ENCODE data around the gene KIF26B. TPM values are rescaled to one million over a fixed set of nuclear protein-coding genes. Genes with fewer than 3 reads are reported as not detected.

The KIF26B gene
- total and polyA plus RNA-seq, 2 experiments from 2014 or later, result 0.03 to 0.76 TPM

DNA sequence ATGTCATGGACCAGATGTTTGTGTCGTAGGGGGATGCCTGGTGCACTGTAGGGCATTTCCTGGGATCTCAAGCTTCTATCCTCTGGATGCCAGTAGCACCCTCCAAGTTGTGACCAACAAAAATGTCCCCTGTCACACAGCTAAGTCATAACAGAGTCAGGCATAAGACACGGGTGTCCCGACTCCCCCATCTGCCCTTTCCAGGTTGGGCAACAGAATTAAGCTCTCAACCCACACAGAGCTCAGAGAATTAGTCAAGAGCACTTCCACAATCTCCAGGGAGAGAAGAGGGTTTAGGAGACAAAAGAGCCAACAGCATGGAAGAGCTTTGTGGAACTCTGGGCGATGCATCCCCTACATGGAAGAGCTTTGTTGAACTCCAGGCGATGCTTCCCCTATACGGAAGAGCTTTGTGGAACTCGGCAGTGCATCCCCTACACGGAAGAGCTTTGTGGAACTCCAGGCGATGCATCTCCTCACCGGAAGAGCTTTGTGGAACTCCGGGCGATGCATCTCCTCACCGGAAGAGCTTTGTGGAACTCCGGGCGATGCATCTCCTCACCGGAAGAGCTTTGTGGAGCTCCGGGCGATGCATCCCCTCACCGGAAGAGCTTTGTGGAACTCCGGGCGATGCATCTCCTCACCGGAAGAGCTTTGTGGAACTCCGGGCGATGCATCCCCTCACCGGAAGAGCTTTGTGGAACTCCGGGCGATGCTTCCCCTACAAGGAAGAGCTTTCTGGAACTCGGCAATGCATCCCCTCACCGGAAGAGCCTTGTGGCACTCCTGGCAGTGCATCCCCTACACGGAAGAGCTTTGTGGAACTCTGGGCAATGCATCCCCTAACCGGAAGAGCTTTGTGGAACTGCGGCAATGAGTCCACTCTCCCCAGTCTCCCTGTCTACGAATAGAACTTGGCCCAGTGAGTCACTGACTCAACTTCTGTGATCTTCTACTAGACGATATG lies 422.7 kb downstream of the KIF26B start (continued):
- TF ChIP-seq ZNF462 (CRISPR knock-in tag; IDR thresholded peaks at IDR 0.05) (no peak), CREB1 (CRISPR knock-in tag; IDR thresholded peaks at IDR 0.05; ENCODE audit: low read depth) (no peak), EZH2phosphoT487 (IDR thresholded peaks at IDR 0.05; ENCODE audit: unreplicated experiment) (no peak), ZNF331 (CRISPR knock-in tag; IDR thresholded peaks at IDR 0.05; ENCODE audit: low read depth) (no peak)
- TF ChIP-seq, protein P1, sequence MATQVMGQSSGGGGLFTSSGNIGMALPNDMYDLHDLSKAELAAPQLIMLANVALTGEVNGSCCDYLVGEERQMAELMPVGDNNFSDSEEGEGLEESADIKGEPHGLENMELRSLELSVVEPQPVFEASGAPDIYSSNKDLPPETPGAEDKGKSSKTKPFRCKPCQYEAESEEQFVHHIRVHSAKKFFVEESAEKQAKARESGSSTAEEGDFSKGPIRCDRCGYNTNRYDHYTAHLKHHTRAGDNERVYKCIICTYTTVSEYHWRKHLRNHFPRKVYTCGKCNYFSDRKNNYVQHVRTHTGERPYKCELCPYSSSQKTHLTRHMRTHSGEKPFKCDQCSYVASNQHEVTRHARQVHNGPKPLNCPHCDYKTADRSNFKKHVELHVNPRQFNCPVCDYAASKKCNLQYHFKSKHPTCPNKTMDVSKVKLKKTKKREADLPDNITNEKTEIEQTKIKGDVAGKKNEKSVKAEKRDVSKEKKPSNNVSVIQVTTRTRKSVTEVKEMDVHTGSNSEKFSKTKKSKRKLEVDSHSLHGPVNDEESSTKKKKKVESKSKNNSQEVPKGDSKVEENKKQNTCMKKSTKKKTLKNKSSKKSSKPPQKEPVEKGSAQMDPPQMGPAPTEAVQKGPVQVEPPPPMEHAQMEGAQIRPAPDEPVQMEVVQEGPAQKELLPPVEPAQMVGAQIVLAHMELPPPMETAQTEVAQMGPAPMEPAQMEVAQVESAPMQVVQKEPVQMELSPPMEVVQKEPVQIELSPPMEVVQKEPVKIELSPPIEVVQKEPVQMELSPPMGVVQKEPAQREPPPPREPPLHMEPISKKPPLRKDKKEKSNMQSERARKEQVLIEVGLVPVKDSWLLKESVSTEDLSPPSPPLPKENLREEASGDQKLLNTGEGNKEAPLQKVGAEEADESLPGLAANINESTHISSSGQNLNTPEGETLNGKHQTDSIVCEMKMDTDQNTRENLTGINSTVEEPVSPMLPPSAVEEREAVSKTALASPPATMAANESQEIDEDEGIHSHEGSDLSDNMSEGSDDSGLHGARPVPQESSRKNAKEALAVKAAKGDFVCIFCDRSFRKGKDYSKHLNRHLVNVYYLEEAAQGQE (IDR thresholded peaks at IDR 0.05; ENCODE audit: unreplicated experiment), result no peak
- TF ChIP-seq, protein P2, sequence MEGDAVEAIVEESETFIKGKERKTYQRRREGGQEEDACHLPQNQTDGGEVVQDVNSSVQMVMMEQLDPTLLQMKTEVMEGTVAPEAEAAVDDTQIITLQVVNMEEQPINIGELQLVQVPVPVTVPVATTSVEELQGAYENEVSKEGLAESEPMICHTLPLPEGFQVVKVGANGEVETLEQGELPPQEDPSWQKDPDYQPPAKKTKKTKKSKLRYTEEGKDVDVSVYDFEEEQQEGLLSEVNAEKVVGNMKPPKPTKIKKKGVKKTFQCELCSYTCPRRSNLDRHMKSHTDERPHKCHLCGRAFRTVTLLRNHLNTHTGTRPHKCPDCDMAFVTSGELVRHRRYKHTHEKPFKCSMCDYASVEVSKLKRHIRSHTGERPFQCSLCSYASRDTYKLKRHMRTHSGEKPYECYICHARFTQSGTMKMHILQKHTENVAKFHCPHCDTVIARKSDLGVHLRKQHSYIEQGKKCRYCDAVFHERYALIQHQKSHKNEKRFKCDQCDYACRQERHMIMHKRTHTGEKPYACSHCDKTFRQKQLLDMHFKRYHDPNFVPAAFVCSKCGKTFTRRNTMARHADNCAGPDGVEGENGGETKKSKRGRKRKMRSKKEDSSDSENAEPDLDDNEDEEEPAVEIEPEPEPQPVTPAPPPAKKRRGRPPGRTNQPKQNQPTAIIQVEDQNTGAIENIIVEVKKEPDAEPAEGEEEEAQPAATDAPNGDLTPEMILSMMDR (conservative IDR thresholded peaks at IDR 0.05; ENCODE audit: low read depth in 2 of 2), result no peak
